Adrenal gland (tissue), 5 donors: ENCODE results near the gene SERAC1.

Source experiments
- CTCF ChIP-seq, 6 experiments: fragments of 450-650 bp in 4 of 6; fragments of 200-600 bp in 2 of 6; sonication (generic) in 1 of 6; IDR thresholded peaks; 1 replicate in 5 of 6; 2 replicates in 1 of 6; pipeline versions ENCODE4 v1.5.1 to v1.8.0; 2016 to 2021; ENCODE audit warnings: antibody characterized with exemption in 6 of 6, mild to moderate bottlenecking in 2 of 6, moderate library complexity in 1 of 6
- POLR2A ChIP-seq, 2 donors: fragments of 450-650 bp; IDR thresholded peaks; one replicate each; pipeline ENCODE4 v1.6.1; 2017; ENCODE audit warnings: antibody characterized with exemption in 2 of 2, mild to moderate bottlenecking in 2 of 2, moderate library complexity in 1 of 2
- donor health status: DM: no; HTN: no; CAD: no.

- TF ChIP-seq POLR2A (IDR thresholded peaks at IDR 0.05) = no peak
- TF ChIP-seq CTCF (IDR thresholded peaks at IDR 0.05) = no peak
These were observed 106.7 kb downstream of the SERAC1 start for GRCh38 chr6:158061361-158061708.
